ENCODE results near the gene PEX13. TPM values are rescaled to one million over a fixed set of nuclear protein-coding genes. Genes with fewer than 3 reads are reported as not detected.
A peak's percentile ranks its signal among the peaks of the same experiment; 100 is the strongest.

Gene PEX13
- total and polyA plus RNA-seq, 9 donors: 12.4 to 28.1 (median 21.5) TPM

GRCh38 chr2:60998628-60999545 is 18.6 kb upstream of the PEX13 start:
- Histone ChIP-seq H3K27me3 (no peaks in the 10 kb centered on the region), H3K36me3 (no peaks in the 10 kb centered on the region), H3K27ac (no peak overlapping the region), H3K4me3 (no peak overlapping the region), H3K9me3 (no peaks in the 10 kb centered on the region), H3K4me1 (ENCODE audit: insufficient read depth) (no peaks in the 10 kb centered on the region)
- TF ChIP-seq CTCF (IDR thresholded peaks at IDR 0.05): peak; percentile 21 to 58 (median 35)
- TF ChIP-seq POLR2A (IDR thresholded peaks at IDR 0.05): no peak
- no peak for DNase-seq
- WGBS, 3 donors: 85 to 87% (median 86%) methylated on average over 4 of the region's 4 CpGs
- intact Hi-C loops (cut with DNase I): loop anchor here (5.0 to 10.0 kb wide), 3 partner anchors 194 to 292 kb away; no protein-coding TSS in a partner anchor

GRCh38 chr2:61005736-61006135 is 11.8 kb upstream of the PEX13 start:
- H3K27ac ChIP-seq: no peak overlapping the region
- H3K9me3 ChIP-seq: no peaks in the 10 kb centered on the region
- no peaks in the 10 kb centered on the region for H3K27me3 ChIP-seq
- intact Hi-C loops (cut with DNase I): no loop called here
- H3K4me3 ChIP-seq: no peak overlapping the region
- no peak for DNase-seq
- no peaks in the 10 kb centered on the region for H3K36me3 ChIP-seq
- 84 to 88% (median 86%) methylated on average over 3 of the region's 3 CpGs for WGBS, 3 donors
- H3K4me1 ChIP-seq (ENCODE audit: insufficient read depth): no peaks in the 10 kb centered on the region
- TF ChIP-seq POLR2A (IDR thresholded peaks at IDR 0.05) (no peak), CTCF (IDR thresholded peaks at IDR 0.05) (no peak), EP300 (IDR thresholded peaks at IDR 0.05) (no peak)

- TF ChIP-seq EP300 (IDR thresholded peaks at IDR 0.05) (no peak), POLR2A (IDR thresholded peaks at IDR 0.05) (no peak), CTCF (IDR thresholded peaks at IDR 0.05) (no peak)
- intact Hi-C loops (cut with DNase I): no loop called here
- H3K36me3 ChIP-seq: no peaks in the 10 kb centered on the region
Observed at GRCh38 chr2:61006486-61007105, 10.9 kb upstream of the PEX13 start.

GRCh38 chr2:61009355-61009754 is 8.2 kb upstream of the PEX13 start:
- H3K4me3 ChIP-seq: no peak overlapping the region
- H3K27me3 ChIP-seq: no peaks in the 10 kb centered on the region
- H3K36me3 ChIP-seq: no peaks in the 10 kb centered on the region
- H3K4me1 ChIP-seq (ENCODE audit: insufficient read depth): no peaks in the 10 kb centered on the region
- TF ChIP-seq CTCF (IDR thresholded peaks at IDR 0.05) (no peak), EP300 (IDR thresholded peaks at IDR 0.05) (no peak), POLR2A (IDR thresholded peaks at IDR 0.05) (no peak)
- H3K27ac ChIP-seq: no peak overlapping the region
- intact Hi-C loops (cut with DNase I): no loop called here
- no peaks in the 10 kb centered on the region for H3K9me3 ChIP-seq
- no peak for DNase-seq

More at GRCh38 chr2:61006486-61007105, 10.9 kb upstream of the PEX13 start:
- H3K4me3 ChIP-seq: no peak overlapping the region
- H3K9me3 ChIP-seq: no peaks in the 10 kb centered on the region
- no peaks in the 10 kb centered on the region for H3K27me3 ChIP-seq
- H3K27ac ChIP-seq: no peak overlapping the region
- DNase-seq: no peak
- H3K4me1 ChIP-seq (ENCODE audit: insufficient read depth): no peaks in the 10 kb centered on the region
